ENCODE results near the gene TNRC6C.
A peak's percentile ranks its signal among the peaks of the same experiment; 100 is the strongest.

TNRC6C gene

GRCh38 chr17:78131172-78132083 lies 172.9 kb downstream of the TNRC6C start (continued):
- TF ChIP-seq EGR2 (tag by site-specific recombination; IDR thresholded peaks at IDR 0.05; ENCODE audit: low read depth), result no peak
- TF ChIP-seq RBAK (tag by site-specific recombination; IDR thresholded peaks at IDR 0.05), result no peak
- TF ChIP-seq ZNF184 (tag by site-specific recombination; IDR thresholded peaks at IDR 0.05), result no peak
- no peak for TF ChIP-seq ZNF707 (tag by site-specific recombination; IDR thresholded peaks at IDR 0.05)
- TF ChIP-seq SETDB1 (IDR thresholded peaks at IDR 0.05; ENCODE audit: insufficient read length, low read length), result no peak

- Histone ChIP-seq H3K4me3 (ENCODE audit: low read depth, low read length) (peak overlapping the region; percentile 4; the same call in 1 of the 2 replicates), H3K36me3 (ENCODE audit: control insufficient read depth in 2 of 2, insufficient read depth in 1 of 2, low read length in 2 of 2) (no peaks in the 10 kb centered on the region), H3K9me3 (ENCODE audit: control insufficient read depth, insufficient read depth, low read depth, low read length) (no peaks in the 10 kb centered on the region), H3K27ac (ENCODE audit: extremely low read depth, low read depth, low read length) (no peak overlapping the region), H3K4me1 (ENCODE audit: control insufficient read depth, insufficient read depth, low read length) (peaks cover 6% of the 10 kb centered on the region; the same call in 1 of the 2 replicates)
- CTCF ChIA-PET, result no interaction called here
- POLR2A ChIA-PET, result no interaction called here
- TF ChIP-seq ZBTB11 (tag by site-specific recombination; conservative IDR thresholded peaks at IDR 0.05; ENCODE audit: low read depth) (no peak), ZNF174 (tag by site-specific recombination; IDR thresholded peaks at IDR 0.05) (no peak), ZFHX2 (tag by site-specific recombination; conservative IDR thresholded peaks at IDR 0.05) (0 out of 2 replicates have a peak, but pooled peaks have one; percentile 30), ZNF426 (tag by site-specific recombination; IDR thresholded peaks at IDR 0.05) (no peak), ZNF398 (tag by site-specific recombination; IDR thresholded peaks at IDR 0.05) (no peak), ZIC2 (tag by site-specific recombination; IDR thresholded peaks at IDR 0.05) (0 out of 2 replicates have a peak, but pooled peaks have one; percentile 38), ZNF677 (tag by site-specific recombination; IDR thresholded peaks at IDR 0.05) (no peak), ZNF423 (tag by site-specific recombination; IDR thresholded peaks at IDR 0.05) (no peak), EGR2 (tag by site-specific recombination; IDR thresholded peaks at IDR 0.05; ENCODE audit: low read depth) (0 out of 2 replicates have a peak, but pooled peaks have one; percentile 8), CTCF (tag by site-specific recombination; IDR thresholded peaks at IDR 0.05) (no peak), ZNF670 (tag by site-specific recombination; IDR thresholded peaks at IDR 0.05; ENCODE audit: low read depth) (no peak), TRIM28 (IDR thresholded peaks at IDR 0.05; ENCODE audit: borderline replicate concordance, low read length) (no peak), ZBTB1 (tag by site-specific recombination; IDR thresholded peaks at IDR 0.05) (no peak), PRDM1 (tag by site-specific recombination; IDR thresholded peaks at IDR 0.05) (no peak), ZNF202 (tag by site-specific recombination; IDR thresholded peaks at IDR 0.05; ENCODE audit: borderline replicate concordance) (no peak), MZF1 (tag by site-specific recombination; IDR thresholded peaks at IDR 0.05; ENCODE audit: borderline replicate concordance) (no peak), ZNF280C (tag by site-specific recombination; IDR thresholded peaks at IDR 0.05) (no peak), ZNF626 (tag by site-specific recombination; IDR thresholded peaks at IDR 0.05) (no peak), ZNF37A (tag by site-specific recombination; IDR thresholded peaks at IDR 0.05) (no peak), ZNF785 (tag by site-specific recombination; IDR thresholded peaks at IDR 0.05) (no peak)
Observed at GRCh38 chr17:78132084-78132676, 173.7 kb downstream of the TNRC6C start.

All from HEK293 (cell line).